ENCODE results near the gene B4GALNT1.
"Not testable (repeated sequence)": the region's sequence is repeated elsewhere in the genome, so short reads cannot be mapped to it uniquely, and the experiment has no call there.

The B4GALNT1 gene

DNA sequence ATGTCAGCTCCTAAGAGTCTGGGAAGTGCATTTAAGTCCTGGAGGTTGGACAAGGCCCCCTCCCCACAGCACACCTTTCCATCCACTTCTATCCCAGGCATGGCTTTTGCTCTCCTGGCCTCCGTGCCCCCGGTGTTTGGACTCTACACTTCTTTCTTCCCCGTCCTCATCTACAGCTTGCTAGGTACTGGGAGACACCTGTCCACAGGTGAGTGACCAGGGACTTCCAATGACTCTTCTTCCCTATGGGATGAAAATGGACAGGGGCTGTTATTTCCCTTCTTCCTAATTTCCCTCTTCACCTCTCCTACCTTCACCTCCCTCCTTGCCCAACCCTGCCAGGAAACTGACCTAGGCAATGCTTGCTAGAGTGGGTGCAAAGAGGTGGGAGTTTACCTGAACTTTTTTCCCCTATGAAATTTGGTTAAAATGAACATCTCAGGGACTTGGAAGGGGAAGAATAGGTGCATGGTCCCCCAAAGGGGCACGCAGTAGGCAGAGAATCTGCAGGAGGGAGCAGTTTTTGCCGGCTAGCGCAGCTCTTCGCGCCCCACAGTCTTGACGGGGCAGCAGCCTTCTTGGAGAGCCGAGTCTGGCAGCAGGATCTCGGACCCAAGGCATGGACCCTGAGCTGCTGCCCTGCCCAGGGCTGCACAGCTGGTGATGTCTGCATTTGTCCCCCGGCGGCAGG, 12.6 kb downstream of the B4GALNT1 start:
- DNase-seq = no peak

DNA sequence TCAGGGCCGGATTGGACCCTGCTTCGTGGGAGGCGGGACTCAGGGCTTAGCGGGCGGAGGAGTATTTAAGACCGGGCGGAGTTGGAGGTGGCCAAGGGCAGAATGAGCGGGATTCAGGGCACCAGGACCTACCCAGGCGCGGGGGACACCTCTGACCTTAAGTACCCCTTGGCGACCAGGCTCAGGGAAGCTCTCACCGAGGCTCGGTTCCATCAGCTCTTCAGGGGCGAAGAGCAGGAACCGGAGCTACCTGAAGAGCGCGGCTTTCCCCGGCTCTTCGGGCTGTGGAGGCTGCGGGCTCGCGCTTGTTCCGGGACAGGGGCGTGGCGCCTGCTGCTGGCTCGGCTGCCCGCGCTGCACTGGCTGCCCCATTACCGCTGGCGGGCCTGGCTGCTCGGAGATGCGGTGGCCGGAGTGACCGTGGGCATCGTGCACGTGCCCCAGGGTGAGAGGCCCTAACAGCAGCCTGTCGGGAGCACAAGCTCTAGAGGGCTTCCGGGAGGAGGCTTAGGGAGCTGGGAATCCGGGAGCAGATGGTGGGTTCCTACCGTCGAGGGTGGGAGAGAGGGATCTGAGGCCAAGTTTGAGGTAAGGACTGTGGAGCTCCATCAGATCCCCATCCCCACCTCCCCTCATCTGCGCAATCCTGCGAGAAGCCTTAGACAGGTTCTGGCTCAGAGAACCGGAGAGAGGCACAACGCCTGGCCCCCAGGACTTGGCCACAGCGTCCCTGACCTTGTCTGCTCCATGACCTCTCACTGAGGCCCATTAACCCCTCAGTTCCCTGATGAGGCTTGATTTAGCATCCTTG, 13.4 kb downstream of the B4GALNT1 start:
- no peak for DNase-seq

DNA sequence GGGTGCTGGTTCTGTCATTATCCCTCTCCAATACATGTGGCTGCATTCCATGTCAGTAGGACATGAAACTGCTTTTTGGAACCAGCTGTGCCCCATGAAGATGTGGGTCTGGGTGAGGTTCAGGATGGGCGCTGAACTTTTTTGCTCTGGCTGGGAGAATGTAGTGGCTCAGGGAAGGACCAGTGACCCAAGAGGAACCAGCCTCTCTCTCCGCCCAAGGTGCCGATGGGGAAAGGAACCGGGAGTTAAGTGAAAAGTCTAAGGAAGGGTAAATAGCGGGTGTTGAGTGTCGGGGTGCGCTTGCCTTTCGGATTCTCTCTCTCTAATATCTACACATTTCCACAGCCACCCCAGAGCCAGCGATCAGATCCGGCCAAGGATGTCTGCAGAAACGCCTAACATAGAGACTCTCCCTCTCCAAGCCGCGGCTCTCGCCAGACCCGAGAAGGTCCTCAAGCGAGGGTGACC, 14.0 kb downstream of the B4GALNT1 start:
- DNase-seq = no peak

DNA sequence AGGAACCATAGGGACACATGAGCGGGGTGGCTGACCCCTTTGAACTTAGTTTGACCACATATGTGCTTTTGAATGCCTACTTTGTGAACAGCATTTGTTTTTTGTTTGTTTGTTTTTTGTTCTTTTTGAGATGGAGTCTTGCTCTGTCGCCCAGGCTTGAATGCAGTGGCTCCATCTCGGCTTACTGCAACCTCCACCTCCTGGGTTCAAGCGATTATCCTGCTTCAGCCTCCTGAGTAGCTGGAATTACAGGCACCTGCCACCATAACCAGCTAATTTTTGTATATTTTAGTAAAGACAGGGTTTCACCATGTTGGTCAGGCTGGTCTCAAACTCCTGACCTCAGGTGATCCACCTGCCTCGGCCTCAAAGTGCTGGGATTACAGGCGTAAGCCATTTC, 14.6 kb downstream of the B4GALNT1 start:
- not testable (repeated sequence) for DNase-seq

DNA sequence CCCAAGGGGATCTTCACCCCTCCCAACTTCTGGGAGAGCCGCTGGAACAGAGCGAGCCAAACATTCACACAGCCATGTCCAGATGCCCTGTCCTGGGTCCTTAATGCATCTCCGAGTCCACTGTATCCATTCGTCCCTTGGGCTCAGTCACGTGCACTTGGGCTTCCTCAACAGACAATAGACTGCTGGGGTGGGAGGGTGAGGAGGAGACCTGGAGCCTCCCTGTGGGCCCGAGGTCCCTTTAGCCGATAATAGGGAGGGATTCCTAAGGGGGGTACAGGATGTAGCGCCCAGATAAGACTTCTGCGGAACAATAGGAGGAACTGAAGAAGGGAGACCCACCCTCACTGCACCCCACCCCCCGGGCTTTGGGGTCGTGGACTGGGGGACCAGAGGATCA, 15.1 kb downstream of the B4GALNT1 start:
- no peak for DNase-seq

DNA sequence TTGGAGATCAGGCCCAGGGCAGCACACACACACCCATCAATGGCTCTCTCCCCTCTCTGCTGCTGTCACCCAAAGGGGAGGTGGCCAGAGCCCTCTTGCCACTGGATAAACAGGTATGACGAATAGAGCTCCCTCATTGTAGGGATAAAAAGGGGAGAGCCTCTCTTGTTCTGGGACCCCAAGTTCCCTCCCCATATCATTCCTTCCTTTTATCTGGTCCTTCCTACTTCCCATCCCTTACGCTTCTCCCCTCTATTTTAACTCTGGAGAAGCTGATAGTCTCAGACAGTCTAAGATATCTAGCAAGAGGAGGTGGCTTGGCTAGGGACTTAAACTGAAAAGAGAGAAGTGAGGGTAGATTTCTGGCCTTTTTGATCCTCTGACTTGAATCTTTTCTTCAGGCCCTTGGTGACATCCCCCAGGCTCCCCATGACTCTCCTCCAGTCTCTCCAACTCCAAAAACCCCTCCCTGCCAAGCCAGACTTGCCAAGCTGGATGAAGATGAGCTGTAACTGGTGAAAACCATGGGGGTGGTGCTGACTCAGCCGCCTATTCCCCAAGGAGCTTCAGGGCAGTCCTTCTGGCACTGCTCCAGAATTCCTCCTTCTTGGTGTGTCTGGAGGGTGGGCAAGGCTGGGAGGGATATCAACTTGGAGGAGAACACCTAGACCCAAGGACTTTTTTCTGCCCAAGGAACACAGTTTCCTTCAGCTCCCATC, 16.5 kb downstream of the B4GALNT1 start:
- no peak for DNase-seq

DNA sequence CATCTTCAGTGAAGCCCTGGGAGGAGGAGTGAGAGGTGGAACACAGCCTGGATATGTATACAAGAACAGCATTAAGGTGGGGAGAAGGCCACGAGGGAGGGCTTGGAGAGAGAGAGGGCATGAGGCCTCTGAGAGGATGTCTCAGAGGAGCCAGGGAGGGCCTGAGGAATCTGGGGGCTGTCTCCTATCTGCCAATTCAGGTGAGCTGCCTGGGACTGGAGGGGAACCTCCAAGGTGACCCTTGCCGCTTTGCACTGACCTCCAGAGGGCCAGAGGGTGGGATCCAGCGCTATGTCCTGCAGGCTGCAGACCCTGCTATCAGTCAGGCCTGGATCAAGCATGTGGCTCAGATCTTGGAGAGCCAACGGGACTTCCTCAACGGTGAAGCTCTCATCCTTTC, 17.4 kb downstream of the B4GALNT1 start:
- no peak for DNase-seq

DNA sequence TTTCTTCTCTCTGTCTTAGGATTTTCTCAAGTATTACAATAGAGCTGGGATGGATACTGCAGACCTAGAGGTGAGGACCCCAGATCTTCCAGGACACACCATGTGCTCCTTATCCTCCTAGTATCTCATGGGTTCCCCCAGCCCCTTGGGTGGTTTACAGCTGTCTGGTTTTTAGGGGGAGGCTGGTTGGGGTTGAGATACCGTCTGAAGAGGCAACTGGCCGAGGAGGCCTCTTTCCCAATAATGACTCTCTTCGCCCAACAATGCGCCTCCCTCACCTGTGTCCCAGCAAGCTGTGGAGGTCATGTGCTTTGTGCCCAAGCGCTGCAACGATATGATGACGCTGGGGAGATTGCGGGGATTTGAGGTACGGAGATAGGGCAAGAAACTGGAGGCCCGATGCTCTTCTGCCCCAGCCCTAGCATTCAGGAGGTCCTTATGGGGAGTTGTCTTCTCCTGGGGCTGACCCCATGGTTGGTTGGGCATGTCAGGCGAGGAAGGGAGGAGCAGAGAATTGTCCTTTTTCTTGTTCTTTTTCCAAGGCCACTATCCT, 18.0 kb downstream of the B4GALNT1 start:
- DNase-seq = no peak

DNA sequence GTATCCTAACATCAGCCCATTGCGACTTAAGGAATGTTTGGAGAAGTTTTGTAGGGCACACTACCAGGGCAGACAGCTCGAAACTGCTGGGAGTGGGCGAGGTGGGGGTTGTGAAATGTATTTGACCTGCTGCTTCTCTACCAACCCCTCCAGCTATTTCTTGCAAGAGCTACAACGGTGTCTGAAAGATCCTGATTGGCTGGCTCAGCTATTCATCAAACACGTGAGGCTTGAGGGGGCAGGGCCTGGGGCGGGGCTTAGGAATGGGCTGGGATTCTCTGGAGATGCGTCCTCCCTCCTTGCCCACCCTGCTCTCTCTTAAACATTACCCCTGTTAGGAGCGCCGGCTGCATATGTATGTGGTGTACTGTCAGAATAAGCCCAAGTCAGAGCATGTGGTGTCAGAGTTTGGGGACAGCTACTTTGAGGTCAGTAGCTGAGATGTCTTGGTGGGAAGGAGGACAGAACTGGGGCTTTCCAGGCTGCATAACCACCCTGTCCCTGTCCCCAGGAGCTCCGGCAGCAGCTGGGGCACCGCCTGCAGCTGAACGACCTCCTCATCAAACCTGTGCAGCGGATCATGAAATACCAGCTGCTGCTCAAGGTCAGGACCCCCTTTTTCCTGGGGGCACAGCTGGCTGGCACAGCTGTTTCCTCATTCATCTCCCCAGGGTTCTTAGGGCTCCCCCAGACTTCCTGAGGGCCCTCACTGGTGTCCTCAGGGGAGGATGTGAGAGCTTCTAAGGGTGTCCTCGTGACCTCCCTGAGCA, 18.6 kb downstream of the B4GALNT1 start:
- DNase-seq = no peak

DNA sequence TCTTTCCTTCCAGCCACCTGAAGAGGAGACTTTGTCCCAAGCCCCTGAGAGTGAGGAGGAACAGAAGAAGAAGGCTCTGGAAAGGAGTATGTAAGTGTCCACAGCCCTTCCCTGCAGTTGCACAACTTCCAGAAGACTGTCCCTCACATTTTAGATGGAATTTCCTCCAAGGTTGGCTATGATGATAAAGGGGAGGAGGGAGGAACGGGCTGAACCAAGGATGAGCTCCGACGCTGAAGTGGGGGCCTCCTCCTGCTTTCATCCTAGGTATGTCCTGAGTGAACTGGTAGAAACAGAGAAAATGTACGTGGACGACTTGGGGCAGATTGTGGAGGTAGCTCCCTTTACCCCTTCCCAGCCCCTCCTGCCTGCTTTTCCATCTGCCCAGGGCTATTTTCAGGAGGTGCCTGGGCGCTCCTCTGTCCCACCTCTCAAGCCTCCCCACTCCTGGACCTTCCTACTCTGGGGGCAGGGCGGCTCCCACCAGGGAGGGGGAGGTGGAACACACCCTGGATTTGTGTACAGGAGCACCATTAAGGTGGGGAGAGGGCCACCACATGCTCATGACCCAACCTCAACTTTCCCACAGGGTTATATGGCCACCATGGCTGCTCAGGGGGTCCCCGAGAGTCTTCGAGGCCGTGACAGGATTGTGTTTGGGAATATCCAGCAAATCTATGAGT, 19.4 kb downstream of the B4GALNT1 start:
- DNase-seq = no peak

DNA sequence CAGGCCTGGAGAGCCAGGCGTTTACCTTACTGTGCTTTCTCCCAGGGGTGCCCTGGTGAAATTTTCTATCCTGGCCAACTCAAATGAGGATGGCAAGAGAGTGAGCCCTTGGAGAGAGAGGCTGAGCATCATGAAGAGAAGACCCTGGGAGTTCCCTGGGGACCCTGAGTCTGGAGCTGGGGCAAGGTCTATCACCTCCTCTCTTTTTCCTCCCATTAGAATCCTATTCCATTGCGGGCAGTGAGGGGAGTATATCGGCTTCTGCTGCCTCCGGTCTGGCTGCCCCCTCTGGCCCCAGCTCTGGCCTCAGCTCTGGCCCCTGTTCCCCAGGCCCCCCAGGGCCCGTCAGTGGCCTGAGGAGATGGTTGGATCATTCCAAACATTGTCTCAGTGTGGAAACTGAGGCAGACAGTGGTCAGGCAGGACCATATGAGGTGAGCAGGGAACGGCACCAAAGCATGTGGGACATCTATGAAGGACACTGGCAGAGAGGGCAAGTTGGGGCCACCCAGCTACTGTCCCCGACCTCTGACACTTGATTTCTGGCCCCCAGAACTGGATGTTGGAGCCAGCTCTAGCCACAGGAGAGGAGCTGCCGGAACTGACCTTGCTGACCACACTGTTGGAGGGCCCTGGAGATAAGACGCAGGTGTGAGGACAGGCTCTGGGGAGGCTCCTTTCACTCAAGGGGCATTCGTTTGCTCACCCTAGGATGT, 20.1 kb downstream of the B4GALNT1 start:
- no peak for DNase-seq

DNA sequence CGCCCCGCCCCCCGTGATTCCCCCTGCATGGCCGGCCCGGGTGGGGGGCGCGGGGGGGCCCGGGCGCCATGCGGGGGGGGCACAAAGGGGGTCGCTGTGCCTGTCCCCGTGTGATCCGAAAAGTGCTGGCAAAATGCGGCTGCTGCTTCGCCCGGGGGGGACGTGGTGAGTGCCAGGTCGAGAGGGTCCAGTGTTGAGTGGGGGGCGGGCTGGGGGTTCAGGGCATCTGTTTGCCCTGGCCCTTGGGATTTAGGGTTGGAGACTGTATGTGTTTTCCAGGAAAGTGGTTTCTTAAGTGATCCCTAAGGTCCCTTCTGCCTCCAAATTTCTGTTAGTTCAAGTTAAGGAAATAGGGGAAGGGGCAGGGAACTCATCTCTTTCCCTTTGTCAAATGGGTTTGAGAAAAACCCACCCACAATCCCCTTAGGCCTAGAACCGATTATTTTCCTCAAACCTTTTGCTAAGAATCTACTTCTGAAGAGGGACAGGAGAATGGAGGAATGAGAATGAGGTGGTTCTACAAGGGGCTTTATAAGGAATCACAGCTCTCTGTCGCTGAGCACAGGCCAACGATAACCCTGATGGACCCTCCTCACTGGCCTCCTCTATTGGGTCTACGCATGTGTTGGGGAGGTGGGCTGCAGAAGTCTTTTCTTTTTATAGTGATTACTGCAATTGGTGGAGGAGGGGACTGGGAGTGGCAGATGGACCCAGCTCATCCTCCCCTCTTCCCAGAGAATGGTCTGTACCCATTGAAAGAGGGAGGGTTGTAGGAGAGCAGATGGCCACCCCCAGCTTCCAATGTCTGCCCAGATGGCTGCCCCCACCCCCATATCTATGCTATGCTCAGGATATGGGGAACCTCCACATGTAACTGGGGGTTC, 20.9 kb downstream of the B4GALNT1 start:
- peak; percentile 79 for DNase-seq

DNA sequence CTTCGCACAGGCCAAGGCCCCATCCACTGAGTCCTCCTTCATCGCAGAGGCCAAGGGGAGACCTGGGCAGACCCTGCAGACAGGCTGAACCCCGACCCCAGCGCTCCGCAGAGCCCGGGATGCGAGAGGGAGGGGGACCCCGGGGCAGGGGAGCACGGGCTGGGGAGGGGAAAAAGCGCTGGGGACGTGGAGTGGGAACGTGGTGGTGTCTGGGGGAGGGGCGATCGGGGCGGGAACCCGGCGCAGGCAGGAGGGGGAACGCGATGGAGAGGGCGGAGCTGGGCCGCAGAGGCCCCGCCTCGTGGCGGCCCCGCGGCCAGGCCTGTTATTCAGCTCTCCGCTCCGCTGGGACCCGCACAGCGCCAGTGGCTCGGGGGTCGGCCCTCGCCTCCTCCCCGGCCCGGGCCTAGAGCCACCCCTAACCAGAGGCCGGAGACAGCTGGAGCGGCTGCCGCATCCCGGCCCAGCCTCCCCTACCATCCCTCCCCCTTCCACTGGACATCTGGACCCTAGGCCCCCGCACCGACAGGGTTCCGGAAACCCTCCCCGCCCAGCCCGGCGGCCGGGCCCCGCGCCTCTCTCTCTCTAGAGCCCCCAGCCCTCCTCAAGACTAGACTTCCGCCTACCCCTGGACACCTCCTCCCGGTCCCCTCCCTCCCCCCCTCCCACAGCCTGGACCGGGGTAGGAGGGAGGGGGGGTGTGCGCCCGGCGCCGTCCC, 21.7 kb downstream of the B4GALNT1 start, which contains the start of gene ARHGEF25:
TSS of gene ARHGEF25 (plus strand) at position 328 of the 719 bp plus-strand sequence. CDS start 460 bp downstream, outside the sequence.
- DNase-seq = no peak

DNA sequence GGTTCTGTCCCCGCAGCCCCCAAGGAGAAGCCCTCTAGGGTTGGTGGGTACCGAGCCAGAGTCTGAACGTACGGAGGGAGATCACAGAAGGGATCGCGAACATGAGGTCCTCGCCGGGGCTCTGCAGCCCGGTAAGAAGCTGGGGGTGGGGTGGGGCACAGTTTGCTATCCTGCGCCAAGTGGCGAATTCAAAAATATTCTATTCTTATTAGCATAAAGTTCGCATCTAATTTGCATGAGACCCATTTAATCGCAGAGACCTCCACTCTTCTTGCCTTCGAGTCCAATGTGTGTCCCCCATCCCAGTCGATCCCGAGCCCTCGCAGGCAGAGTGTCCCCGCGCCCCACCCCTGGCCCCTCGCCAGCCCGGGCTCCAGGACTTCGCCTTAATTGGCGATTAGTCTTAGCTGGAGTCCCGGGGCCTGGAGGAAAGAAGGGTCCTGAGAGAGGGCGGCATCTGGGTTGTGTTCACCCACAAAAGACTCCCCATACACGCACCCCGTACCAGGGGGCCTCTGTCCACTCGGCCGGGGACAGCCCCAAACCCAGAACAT, 22.4 kb downstream of the B4GALNT1 start:
- no peak for DNase-seq

DNA sequence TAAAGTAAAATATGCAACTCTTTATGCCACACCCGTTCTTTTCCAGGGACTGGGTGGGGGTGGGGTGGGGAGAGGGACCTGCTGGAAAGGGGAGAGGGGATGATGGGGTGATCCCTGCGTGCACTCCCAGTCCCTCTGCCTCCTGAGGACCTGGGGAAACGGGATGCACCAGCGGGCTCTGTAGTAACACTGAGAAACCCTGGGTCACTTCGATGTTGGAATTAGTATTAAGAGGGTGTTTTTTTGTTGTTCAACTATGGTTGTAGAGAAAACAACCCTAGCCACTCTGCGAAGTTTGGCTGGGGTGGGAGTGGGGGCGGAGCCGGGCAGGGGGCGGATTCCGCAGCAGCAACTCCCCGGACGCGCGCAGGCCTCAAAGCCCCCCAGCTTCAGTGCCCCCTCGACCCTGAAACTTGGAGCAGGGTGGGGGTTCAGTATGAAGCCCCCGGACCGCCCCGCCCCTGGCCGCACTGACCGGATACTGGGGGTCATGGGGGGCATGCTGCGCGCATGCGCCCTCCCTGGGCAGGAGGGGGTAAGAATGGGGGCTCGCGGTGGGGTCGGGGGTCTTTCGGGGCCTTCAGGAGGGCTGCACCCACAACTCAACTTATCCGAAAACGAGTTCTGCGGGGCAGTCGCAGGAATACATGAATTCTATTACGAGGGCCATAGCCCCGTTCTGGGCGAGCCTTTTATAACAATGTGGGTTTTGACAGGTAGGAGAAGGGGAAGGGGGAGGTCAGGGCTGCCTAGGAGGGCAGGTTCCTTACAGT, 23.0 kb downstream of the B4GALNT1 start:
- no peak for DNase-seq

DNA sequence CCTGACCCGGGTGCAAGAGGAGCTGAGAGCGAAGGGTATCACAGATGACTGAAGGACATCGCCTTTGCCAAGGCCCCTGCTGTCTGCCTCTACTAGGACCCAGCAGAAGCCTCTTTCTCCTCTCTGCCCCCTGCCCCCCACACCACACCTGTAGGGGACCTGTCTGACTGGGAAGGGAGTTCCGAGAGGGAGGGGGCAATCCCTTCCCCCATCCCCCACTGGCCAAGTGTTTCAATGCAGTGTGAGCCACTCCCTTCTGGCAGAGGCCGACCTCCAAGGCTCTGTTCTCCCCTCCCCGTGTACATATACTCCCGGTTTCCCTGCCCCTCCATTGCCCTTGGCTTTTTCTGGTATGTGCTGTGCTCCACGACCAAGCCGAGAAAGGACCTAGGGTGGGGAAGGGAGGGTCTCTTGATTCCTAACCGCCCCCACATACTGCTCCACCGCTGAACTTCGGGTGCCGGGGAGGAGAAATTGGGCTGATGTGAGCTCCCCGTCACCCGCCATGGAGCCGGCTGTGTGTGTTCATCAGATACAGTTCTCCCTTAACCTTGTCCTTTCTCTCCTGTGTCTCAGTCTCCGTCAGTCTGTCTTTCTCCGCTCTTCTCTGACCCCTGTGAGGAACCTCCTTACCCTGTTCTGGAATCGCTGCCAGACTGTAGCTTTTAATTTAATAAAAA, 23.8 kb downstream of the B4GALNT1 start:
- DNase-seq = no peak

DNA sequence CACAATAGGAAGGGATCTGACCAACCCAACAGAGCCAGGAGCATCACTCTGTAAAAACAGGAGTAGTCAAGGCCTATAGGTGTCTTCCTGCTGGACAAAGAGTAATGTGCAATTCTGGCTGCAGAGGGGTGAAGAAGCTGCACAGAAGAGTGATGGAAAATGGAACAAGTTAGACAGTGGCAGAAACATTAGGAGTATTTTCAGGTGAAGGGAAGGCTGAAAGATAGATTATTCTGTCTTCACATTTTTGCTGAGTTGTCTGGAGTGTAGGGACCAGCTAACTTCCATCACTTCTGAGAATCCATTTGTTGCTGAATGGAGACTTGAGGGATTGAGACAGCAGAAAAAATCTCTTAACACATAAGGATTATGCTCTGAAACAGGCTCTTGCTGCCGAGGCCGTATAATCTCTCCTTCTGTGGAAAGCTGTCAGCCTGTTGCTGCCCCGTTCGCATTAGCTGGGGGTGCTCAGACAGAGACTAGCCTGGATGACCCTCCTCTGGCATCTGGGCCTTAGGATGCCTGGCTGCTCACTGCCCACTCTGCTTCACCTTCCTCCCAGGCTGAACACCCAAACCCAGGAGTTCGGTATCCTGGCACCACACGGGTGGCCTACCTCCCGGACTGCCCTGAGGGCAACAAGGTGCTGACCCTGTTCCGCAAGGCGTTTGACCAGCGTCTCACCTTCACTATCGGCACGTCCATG, 24.9 kb downstream of the B4GALNT1 start:
- no peak for DNase-seq

All from DMS 273 treated with DMSO at 0.1 percent for 48 hours (cell line).